MM.1S (cell line): ENCODE measurements around the gene AZIN2.

Source experiments
- CTCF ChIP-seq: fragments of 300-600 bp; sonication (generic); IDR thresholded peaks from 2 replicates; pipeline ENCODE4 v1.5.1; 2016; ENCODE audit warnings: antibody characterized with exemption, low read length, mixed read lengths
- EZH2 ChIP-seq: fragments of 300-600 bp; sonication (generic); optimal IDR thresholded peaks from 2 replicates; pipeline ENCODE3; 2017; ENCODE audit warnings: low read depth, mild to moderate bottlenecking, antibody characterized with exemption, low read length, mixed read lengths
- EZH2phosphoT487 ChIP-seq: fragments of 300-600 bp; sonication (generic); IDR thresholded peaks from 2 replicates; pipeline ENCODE4 v1.6.1; 2018; ENCODE audit warnings: antibody characterized with exemption, low read length

GRCh38 chr1:33123266-33123665 is 42.3 kb downstream of the AZIN2 start:
- no peak for TF ChIP-seq CTCF
- no peak for TF ChIP-seq EZH2phosphoT487
- no peak for TF ChIP-seq EZH2
